Mucosa of descending colon (tissue), 3 donors: Measurements from ENCODE around the gene OBSCN. TPM values are rescaled to one million over a fixed set of nuclear protein-coding genes. Genes with fewer than 3 reads are reported as not detected.

Experiments used
- ATAC-seq: fragments of 200-7000 bp; cut with Tn5 transposase; one replicate; pipeline ENCODE4 v1.9.1; 2020; ENCODE audit warnings: mild to moderate bottlenecking, moderate library complexity
- DNase-seq, 3 donors: peaks; one replicate each; pipeline ENCODE4 v3.0.0-alpha.2; 2020
- H3K36me3 ChIP-seq: fragments of 200-600 bp; one replicate; pipeline ENCODE4 v1.8.0; 2021; ENCODE audit warnings: low read depth, mild to moderate bottlenecking
- H3K4me1 ChIP-seq: fragments of 200-600 bp; one replicate; pipeline ENCODE4 v1.8.0; 2021; ENCODE audit warnings: low read depth, mild to moderate bottlenecking
- H3K4me3 ChIP-seq: fragments of 200-600 bp; one replicate; pipeline ENCODE4 v1.8.0; 2021; ENCODE audit warnings: mild to moderate bottlenecking
- H3K9me3 ChIP-seq: fragments of 200-600 bp; one replicate; pipeline ENCODE4 v1.8.0; 2021; ENCODE audit warnings: mild to moderate bottlenecking
- intact Hi-C, 2 donors: fragments of 100-400 bp; cut with DNase I in 1 of 2; cut with micrococcal nuclease in 1 of 2; formaldehyde crosslinking; loops; one replicate each; pipeline versions ENCODE4 v1.11.0 to v1.11.1; 2022; cut with DNase I, micrococcal nuclease
- total RNA-seq, 3 donors: library from RNA; stranded (reverse); fragmentation: NEBNext Ultra II Directional in 2 of 3; extraction: Animal tissue kit (Norgen Biotek cat#: 25700) in 2 of 3; gene quantifications; one replicate each; pipeline versions ENCODE4 v1.2.1 to v1.2.4, GENCODE V29; 2021 to 2023
- TF ChIP-seq, protein P1 (sequence below): fragments of 200-600 bp; IDR thresholded peaks from one replicate; pipeline ENCODE4 v1.8.0; 2022; ENCODE audit warnings: antibody characterized with exemption, mild to moderate bottlenecking
- donor health status: DM: no; HTN: no; CAD: no; lungs with moderate emphysema.
- donor health status: DM: no; HTN: no; CAD: no.
- donor health status: DM: no; HTN: yes; CAD: no.

Gene OBSCN
- total RNA-seq, 3 donors from 2014 or later = 4.2 to 30.9 (median 7.5) TPM

DNA sequence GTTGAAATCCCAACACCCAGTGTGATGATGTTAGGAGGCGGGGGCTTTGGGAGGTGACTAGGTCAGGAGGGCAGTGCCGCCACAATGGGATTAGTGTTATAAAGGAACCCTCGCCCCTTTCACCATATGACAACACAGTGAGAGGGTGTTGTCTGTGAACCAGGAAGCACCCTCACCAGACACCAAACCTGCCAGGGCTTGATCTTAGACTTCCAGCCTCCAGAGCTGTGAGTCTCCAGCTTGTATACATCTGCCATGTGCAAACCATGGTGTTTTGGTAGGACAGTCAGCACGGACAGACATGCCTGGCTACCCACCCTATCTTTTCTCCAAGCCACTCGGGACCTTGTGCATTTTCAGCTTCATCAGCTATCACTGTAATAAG is 194.8 kb downstream of the OBSCN start:
- H3K4me3 ChIP-seq = no peak overlapping the region
- peak in 1 of 3 donors; percentile 7 for DNase-seq
- H3K9me3 ChIP-seq = no peaks in the 10 kb centered on the region
- intact Hi-C loops = no loop called here
- no peak for ATAC-seq
- H3K4me1 ChIP-seq = peaks cover 23% of the 10 kb centered on the region
- TF ChIP-seq, protein P1, sequence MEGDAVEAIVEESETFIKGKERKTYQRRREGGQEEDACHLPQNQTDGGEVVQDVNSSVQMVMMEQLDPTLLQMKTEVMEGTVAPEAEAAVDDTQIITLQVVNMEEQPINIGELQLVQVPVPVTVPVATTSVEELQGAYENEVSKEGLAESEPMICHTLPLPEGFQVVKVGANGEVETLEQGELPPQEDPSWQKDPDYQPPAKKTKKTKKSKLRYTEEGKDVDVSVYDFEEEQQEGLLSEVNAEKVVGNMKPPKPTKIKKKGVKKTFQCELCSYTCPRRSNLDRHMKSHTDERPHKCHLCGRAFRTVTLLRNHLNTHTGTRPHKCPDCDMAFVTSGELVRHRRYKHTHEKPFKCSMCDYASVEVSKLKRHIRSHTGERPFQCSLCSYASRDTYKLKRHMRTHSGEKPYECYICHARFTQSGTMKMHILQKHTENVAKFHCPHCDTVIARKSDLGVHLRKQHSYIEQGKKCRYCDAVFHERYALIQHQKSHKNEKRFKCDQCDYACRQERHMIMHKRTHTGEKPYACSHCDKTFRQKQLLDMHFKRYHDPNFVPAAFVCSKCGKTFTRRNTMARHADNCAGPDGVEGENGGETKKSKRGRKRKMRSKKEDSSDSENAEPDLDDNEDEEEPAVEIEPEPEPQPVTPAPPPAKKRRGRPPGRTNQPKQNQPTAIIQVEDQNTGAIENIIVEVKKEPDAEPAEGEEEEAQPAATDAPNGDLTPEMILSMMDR = no peak
- H3K36me3 ChIP-seq = no peaks in the 10 kb centered on the region

DNA sequence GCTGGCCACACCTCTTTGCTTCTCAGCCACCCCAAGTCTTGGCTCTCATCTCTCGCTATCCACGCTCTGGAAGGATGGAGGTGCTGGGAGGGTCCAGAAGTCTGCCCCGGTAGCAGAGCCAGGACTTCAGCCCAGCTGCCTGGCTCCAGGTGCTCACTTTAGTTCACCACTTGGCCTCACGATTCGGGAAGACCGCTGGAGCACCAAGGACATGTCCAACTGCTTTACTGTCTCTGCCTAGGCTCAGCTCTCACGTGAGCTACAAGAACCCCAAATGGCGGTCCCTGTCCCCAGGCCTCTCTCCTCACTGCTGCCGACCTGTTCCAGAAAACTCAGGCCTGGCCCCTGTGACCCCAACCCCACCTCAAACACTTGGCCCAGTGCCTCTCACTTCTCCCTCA is 195.4 kb downstream of the OBSCN start:
- TF ChIP-seq, protein P1 = no peak
- ATAC-seq (no peak), DNase-seq (peak in 1 of 3 donors; percentile 25)
- intact Hi-C loops = no loop called here
- no peak overlapping the region for H3K4me3 ChIP-seq
- H3K4me1 ChIP-seq = peaks cover 23% of the 10 kb centered on the region
- H3K9me3 ChIP-seq = no peaks in the 10 kb centered on the region
- no peaks in the 10 kb centered on the region for H3K36me3 ChIP-seq

DNA sequence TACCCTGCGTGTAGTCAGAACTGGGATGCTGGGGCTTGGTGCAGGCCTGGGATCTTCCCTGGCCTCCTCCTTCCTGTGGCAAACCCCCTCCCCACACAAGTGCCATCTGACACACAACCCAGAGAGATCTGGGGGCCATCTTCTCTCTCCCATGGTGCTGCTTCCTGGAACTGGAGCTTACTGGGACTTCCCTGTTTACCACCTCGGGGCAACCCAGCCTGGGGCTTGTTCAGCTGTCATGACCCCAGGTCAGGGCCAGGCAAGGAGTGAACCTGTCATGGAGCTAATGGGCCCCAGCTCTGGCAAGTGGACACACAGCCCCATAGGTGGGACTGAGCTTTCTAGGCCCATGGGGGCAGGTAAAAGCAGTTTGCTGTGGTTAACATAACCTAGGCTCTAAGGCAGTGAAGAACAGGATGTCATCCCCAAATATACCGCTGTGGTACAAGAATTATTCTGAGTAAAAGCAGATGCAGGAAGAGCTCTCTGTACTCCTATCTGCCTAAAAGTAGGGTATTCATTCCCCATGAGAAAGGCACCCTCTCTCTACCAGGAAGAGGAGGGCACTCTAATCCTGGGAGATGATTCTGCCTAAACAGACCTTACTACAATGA is 196.4 kb downstream of the OBSCN start:
- intact Hi-C loops = no loop called here
- no peak for ATAC-seq
- no peaks in the 10 kb centered on the region for H3K9me3 ChIP-seq
- peaks cover 23% of the 10 kb centered on the region for H3K4me1 ChIP-seq
- H3K36me3 ChIP-seq = no peaks in the 10 kb centered on the region
- DNase-seq = peak in 1 of 3 donors; percentile 46
- TF ChIP-seq, protein P1 = no peak
- H3K4me3 ChIP-seq = no peak overlapping the region

DNA sequence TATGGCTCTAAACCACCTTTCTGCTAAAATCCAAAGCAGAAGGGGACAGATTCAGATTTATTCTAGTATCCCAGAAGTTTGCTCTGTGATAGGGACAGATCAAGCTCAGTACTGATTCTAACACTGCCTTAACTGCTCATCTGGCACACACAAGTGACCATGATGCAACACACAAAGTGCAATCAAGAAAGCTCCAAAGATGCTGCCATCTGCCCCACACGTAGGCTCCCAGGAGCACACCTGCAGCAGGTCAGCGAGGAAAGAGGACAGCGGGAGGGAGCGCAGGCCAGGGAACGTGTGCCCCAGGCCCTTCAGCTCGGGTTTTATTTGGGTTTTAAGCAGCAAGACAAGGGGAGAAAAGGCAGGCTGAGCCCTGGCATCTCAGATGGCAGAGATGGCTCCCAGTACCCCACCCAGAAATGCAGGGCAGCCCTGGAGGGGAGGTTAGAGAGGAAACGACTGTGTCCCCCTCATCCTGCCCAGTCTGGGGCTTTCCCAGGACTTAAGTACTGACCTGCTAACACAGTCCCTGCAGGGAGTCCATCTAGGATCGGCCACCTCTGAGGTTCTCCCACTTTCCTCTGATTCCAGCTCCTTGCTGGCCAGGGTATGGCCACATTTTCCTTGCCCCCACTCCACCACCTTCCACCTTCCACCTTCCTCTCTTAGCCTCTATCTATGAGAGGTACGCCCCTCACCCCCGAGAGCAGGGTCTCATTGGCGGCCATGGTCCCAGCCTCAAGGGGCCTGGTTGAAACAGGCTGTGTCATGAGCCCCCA is 197.5 kb downstream of the OBSCN start:
- intact Hi-C loops = no loop called here
- Histone ChIP-seq H3K4me3 (peak overlapping the region; percentile 96), H3K9me3 (no peaks in the 10 kb centered on the region), H3K4me1 (peaks cover 23% of the 10 kb centered on the region), H3K36me3 (no peaks in the 10 kb centered on the region)
- TF ChIP-seq, protein P1 = no peak
- DNase-seq (no peak), ATAC-seq (no peak)

DNA sequence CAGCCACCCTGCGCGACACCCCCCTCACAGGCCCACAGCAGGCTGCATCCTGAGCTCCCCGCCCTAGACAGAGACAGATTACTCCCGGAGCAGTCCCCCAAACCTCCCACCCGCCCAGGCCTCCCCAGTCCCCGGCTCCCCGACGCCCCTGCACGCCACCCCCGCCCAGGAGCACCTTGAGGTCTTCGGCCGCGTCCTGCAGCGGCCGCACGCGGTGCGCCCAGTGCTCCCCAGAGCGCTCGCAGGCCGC is 198.1 kb downstream of the OBSCN start:
- H3K4me1 ChIP-seq = peaks cover 23% of the 10 kb centered on the region
- TF ChIP-seq, protein P1 = no peak
- no peaks in the 10 kb centered on the region for H3K36me3 ChIP-seq
- peak overlapping the region; percentile 96 for H3K4me3 ChIP-seq
- DNase-seq = peak in 1 of 3 donors; percentile 25
- H3K9me3 ChIP-seq = no peaks in the 10 kb centered on the region
- no peak for ATAC-seq
- intact Hi-C loops = no loop called here
